K562 (cell line): ENCODE results near the gene ZFYVE21.

Experiments
- CTCF ChIP-seq, 3 experiments: IDR thresholded peaks in 2 of 3; conservative IDR thresholded peaks in 1 of 3; 2 replicates each; pipeline ENCODE4 v1.5.1; 2011 to 2012; ENCODE audit warnings: low read length in 3 of 3, mild to moderate bottlenecking in 3 of 3, control low read depth in 2 of 3, improper control_type of control experiment in 1 of 3, inconsistent platforms in 1 of 3, low read depth in 1 of 3, mixed read lengths in 1 of 3, moderate library complexity in 1 of 3; ENCODE audit not compliant: insufficient read depth in 2 of 3
- FOSL1 ChIP-seq: fragments of 200-800 bp; sonication (Bioruptor generic); conservative IDR thresholded peaks from 2 replicates; pipeline ENCODE4 v1.6.1; 2016; ENCODE audit warnings: missing genetic modification characterization, missing compliant biosample characterization
- FOXM1 ChIP-seq, 2 experiments: fragments of 450-650 bp in 1 of 2; sonication (generic) in 1 of 2; formaldehyde crosslinking in 1 of 2; IDR thresholded peaks; 2 replicates each; pipeline versions ENCODE4 v1.6.1 to v1.9.0; 2017 to 2022; ENCODE audit warnings: low read depth in 2 of 2, mild to moderate bottlenecking in 2 of 2, missing genetic modification reagents in 1 of 2, moderate library complexity in 1 of 2
- GATA2 ChIP-seq: sonication (generic); formaldehyde crosslinking; IDR thresholded peaks from 2 replicates; pipeline ENCODE4 v1.4.0; 2020; ENCODE audit warnings: mild to moderate bottlenecking, missing genetic modification reagents
- POLR2AphosphoS5 ChIP-seq: IDR thresholded peaks from 2 replicates; pipeline ENCODE4 v1.6.1; 2011; ENCODE audit warnings: mild to moderate bottlenecking, low read depth, low read length, moderate library complexity; ENCODE audit not compliant: control insufficient read depth, insufficient read depth
- ZNF444 ChIP-seq: fragments of 250-450 bp; sonication (Bioruptor Pico); IDR thresholded peaks from 2 replicates; pipeline ENCODE4 v1.4.0; 2020; ENCODE audit warnings: mild to moderate bottlenecking, moderate library complexity

GRCh38 chr14:103728141-103728540 is 12.5 kb downstream of the ZFYVE21 start:
- TF ChIP-seq POLR2AphosphoS5 (no peak), CTCF (IDR thresholded peaks at IDR 0.05 in 2 of 3, conservative IDR thresholded peaks at IDR 0.05 in 1 of 3; ENCODE audit: insufficient read depth in 2 of 3, low read depth in 1 of 3, low read length in 3 of 3) (no peak), FOXM1 (IDR thresholded peaks at IDR 0.05; ENCODE audit: low read depth) (no peak), FOXM1 (CRISPR knock-in tag; IDR thresholded peaks at IDR 0.05; ENCODE audit: low read depth) (no peak), ZNF444 (CRISPR knock-in tag) (no peak), FOSL1 (tag) (no peak), GATA2 (CRISPR knock-in tag) (no peak)
